AG04449 (cell line): ENCODE measurements around the gene TRMT61A.

Experiments
- CTCF ChIA-PET: fragments of 350-600 bp; formaldehyde crosslinking; extraction: SDS; loops from one replicate; lab custom pipeline; 2021; ENCODE audit warnings: antibody characterized with exemption; lab: Yijun Ruan, JAX
- POLR2A ChIA-PET: fragments of 400-600, 350-600 bp; formaldehyde crosslinking; extraction: SDS; loops from one replicate; lab custom pipeline; 2020; ENCODE audit warnings: antibody characterized with exemption, inconsistent platforms; lab: Yijun Ruan, JAX
- DNase-seq: peaks from one replicate; pipeline ENCODE4 v3.0.0-alpha.2; 2010; ENCODE audit warnings: low read depth, low spot score
- H3K4me3 ChIP-seq: 2 replicates; pipeline ENCODE4 v1.5.1; 2011; ENCODE audit warnings: low read depth, mild to moderate bottlenecking, control low read depth, low read length
- CTCF ChIP-seq: IDR thresholded peaks from one replicate; pipeline ENCODE4 v1.5.1; 2011; ENCODE audit warnings: mild to moderate bottlenecking, moderate library complexity, low read length, control low read depth, inconsistent platforms; ENCODE audit not compliant: insufficient read depth; ENCODE audit errors: missing control alignments

Gene TRMT61A

DNA sequence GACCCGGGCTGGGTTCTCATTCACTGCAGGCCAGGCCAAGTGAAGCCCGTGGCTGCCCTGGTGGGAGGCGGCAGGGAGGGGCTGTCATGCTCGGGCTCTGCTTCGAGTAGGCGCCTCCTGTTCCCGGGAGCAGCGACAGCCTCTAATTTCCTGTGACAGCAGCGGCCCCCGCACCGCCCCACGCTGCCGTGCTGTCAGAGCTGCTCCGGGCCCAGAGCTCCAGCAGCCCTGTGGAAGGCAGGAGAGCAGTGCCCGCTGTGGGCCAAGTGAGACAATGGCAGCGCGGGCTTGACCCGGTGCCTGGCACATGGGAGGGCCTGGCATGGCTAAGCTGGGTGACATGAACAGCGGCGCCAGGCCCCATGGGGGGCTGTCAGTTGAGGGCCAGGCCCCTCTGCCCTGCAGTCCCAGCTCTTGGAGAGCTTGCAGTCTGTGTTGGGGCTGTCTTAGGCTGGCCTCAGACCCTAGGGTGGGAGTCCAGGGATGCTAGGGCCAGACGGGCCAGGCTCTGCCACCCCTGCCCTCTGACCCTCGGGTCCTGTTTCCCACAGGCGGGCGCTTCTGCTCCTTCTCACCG lies 5.1 kb downstream of the TRMT61A start:
- DNase-seq, result no peak
- POLR2A ChIA-PET, result no interaction called here
- no peak for TF ChIP-seq CTCF
- CTCF ChIA-PET, result interaction anchor here (0.8 to 1.4 kb wide), 2 partner anchors 15 to 142 kb away, joined by 3 read pairs; no protein-coding TSS in a partner anchor
- H3K4me3 ChIP-seq, result no peak overlapping the region

GRCh38 chr14:103534576-103535061 lies 5.6 kb downstream of the TRMT61A start:
- ChIA-PET CTCF (interaction anchor here (1.4 to 20.9 kb wide), 2 partner anchors 15 to 143 kb away, joined by 3 to 368 read pairs; partner anchors contain the start of gene CKB), POLR2A (no interaction called here)
- H3K4me3 ChIP-seq, result no peak overlapping the region
- no peak for DNase-seq
- TF ChIP-seq CTCF, result no peak

DNA sequence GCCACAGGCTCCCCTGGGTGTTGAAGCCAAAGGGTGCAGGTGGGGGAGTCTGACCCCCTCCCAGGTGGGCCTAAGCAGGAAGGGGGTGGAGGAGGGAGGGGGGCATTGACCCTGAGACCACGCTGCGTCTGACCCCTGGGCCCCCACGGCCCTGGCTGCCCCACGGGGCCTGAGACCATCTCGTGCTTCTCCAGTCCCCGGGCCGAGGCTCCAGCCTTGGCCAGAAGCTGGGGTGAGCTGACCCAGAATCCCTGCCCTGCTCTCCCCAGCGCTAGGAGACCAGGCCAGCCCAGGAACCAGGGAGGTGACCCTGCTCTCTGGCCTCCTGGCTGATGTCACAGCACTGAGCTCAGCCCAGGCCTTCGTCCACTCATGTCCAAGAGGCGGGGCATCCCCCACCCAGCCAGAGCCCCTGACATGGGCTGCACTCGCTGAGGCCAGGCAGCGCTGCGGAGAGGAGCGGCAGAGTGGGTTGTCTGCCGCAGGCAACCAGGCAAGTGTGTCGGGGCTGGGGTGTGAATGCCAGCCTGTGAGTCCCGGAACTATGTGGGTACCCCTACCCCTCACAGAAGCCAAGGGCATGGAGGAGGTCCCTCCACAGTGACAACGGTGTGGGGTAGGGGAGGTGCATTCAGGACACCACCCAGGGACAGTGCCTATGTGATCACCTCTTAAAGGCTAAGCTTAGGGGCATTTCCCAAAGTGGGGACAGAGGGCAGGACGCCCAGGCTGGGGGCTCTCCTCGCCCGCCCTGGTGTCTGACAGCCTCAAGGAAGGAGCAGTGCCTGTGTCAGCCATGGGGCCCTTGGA lies 6.3 kb downstream of the TRMT61A start:
- ChIA-PET POLR2A (no interaction called here), CTCF (interaction anchor here (1.4 to 20.9 kb wide), 2 partner anchors 16 to 143 kb away, joined by 3 to 368 read pairs; partner anchors contain the start of gene CKB)
- TF ChIP-seq CTCF, result no peak
- DNase-seq, result no peak
- no peak overlapping the region for H3K4me3 ChIP-seq

- DNase-seq, result no peak
- no peak overlapping the region for H3K4me3 ChIP-seq
- ChIA-PET CTCF (interaction anchor here (1.6 to 20.9 kb wide), 2 partner anchors 11 to 16 kb away, joined by 8 to 368 read pairs; partner anchors contain the start of gene CKB), POLR2A (no interaction called here)
- TF ChIP-seq CTCF, result no peak
Measured at GRCh38 chr14:103535891-103536565, 7.0 kb downstream of the TRMT61A start.

- TF ChIP-seq CTCF, result no peak
- ChIA-PET POLR2A (no interaction called here), CTCF (interaction anchor here (1.6 to 20.9 kb wide), 2 partner anchors 10 to 17 kb away, joined by 8 to 368 read pairs; partner anchors contain the start of gene CKB)
- DNase-seq, result no peak
- no peak overlapping the region for H3K4me3 ChIP-seq
Measured at GRCh38 chr14:103536693-103537092, 7.7 kb downstream of the TRMT61A start.
